ENCODE results near the gene RASEF.
"Not testable (repeated sequence)": the region's sequence is repeated elsewhere in the genome, so short reads cannot be mapped to it uniquely, and the experiment has no call there.

The RASEF gene

GRCh38 chr9:82970359-82970758 is 92.6 kb downstream of the RASEF start:
- no peak for DNase-seq (ENCODE audit: low read depth)

GRCh38 chr9:82969291-82969690 is 93.7 kb downstream of the RASEF start:
- DNase-seq (ENCODE audit: low read depth) = no peak

GRCh38 chr9:82968816-82969215 is 94.1 kb downstream of the RASEF start:
- DNase-seq (ENCODE audit: low read depth) = no peak

- DNase-seq (ENCODE audit: low read depth) = no peak
Observed at GRCh38 chr9:82968388-82968787, 94.6 kb downstream of the RASEF start.

- no peak for DNase-seq (ENCODE audit: low read depth)
Observed at GRCh38 chr9:82961504-82962125, 101.3 kb downstream of the RASEF start.

- DNase-seq (ENCODE audit: low read depth) = no peak
Observed at GRCh38 chr9:82957529-82958379, 105.2 kb downstream of the RASEF start.

- DNase-seq (ENCODE audit: low read depth) = no peak
Observed at GRCh38 chr9:82949203-82949602, 113.7 kb downstream of the RASEF start.

- no peak for DNase-seq (ENCODE audit: low read depth)
Observed at GRCh38 chr9:82940376-82940775, 122.6 kb downstream of the RASEF start.

- no peak for DNase-seq (ENCODE audit: low read depth)
Observed at GRCh38 chr9:82939451-82939850, 123.5 kb downstream of the RASEF start.

GRCh38 chr9:82938426-82939218 is 124.3 kb downstream of the RASEF start:
- DNase-seq (ENCODE audit: low read depth) = no peak

GRCh38 chr9:82936561-82936960 is 126.4 kb downstream of the RASEF start:
- not testable (repeated sequence) for DNase-seq (ENCODE audit: low read depth)

- DNase-seq (ENCODE audit: low read depth) = no peak
Observed at GRCh38 chr9:82934949-82935348, 128.0 kb downstream of the RASEF start.

- not testable (repeated sequence) for DNase-seq (ENCODE audit: low read depth)
Observed at GRCh38 chr9:82934025-82934424, 128.9 kb downstream of the RASEF start.

GRCh38 chr9:82930116-82930515 is 132.8 kb downstream of the RASEF start:
- no peak for DNase-seq (ENCODE audit: low read depth)

All from activated T-helper 9 cell treated with anti-CD3 and anti-CD28 coated beads, Interleukin-2, amount 50 U/mL, for 16 hours (primary cell).